ENCODE data around the gene SLCO2A1. TPM values are rescaled to one million over a fixed set of nuclear protein-coding genes. Genes with fewer than 3 reads are reported as not detected.

SLCO2A1 gene
- total and polyA plus RNA-seq, 2 donors = 1.5 to 3.9 TPM

- no peaks in the 10 kb centered on the region for H3K27me3 ChIP-seq (ENCODE audit: control insufficient read depth in 2 of 2, insufficient read depth in 1 of 2, low read length in 1 of 2)
- H3K4me3 ChIP-seq (ENCODE audit: low read length in 2 of 2) = no peak overlapping the region
- no peaks in the 10 kb centered on the region for H3K36me3 ChIP-seq (ENCODE audit: control insufficient read depth in 2 of 2, insufficient read depth in 2 of 2, low read length in 1 of 2)
- DNase-seq (ENCODE audit: low read depth in 6 of 9, low spot score in 9 of 9) = no peak
- H3K9me3 ChIP-seq (ENCODE audit: control insufficient read depth in 2 of 2, insufficient read depth in 1 of 2, low read length in 1 of 2) = peaks cover 0 to 3% of the 10 kb centered on the region in 2 donors
- WGBS = 96% methylated on average over 5 of the region's 5 CpGs
- H3K27ac ChIP-seq (ENCODE audit: low read depth in 1 of 2, low read length in 1 of 2) = no peak overlapping the region
- no peaks in the 10 kb centered on the region for H3K4me1 ChIP-seq (ENCODE audit: control insufficient read depth in 2 of 2, insufficient read depth in 2 of 2, low read length in 2 of 2)
Observed at GRCh38 chr3:134001251-134001650, 28.5 kb downstream of the SLCO2A1 start.

- Histone ChIP-seq H3K27me3 (ENCODE audit: control insufficient read depth in 2 of 2, insufficient read depth in 1 of 2, low read length in 1 of 2) (no peaks in the 10 kb centered on the region), H3K4me1 (ENCODE audit: control insufficient read depth in 2 of 2, insufficient read depth in 2 of 2, low read length in 2 of 2) (peaks cover 0 to 10% of the 10 kb centered on the region in 2 donors), H3K4me3 (ENCODE audit: low read length in 2 of 2) (no peak overlapping the region), H3K9me3 (ENCODE audit: control insufficient read depth in 2 of 2, insufficient read depth in 1 of 2, low read length in 1 of 2) (peaks cover 0 to 3% of the 10 kb centered on the region in 2 donors), H3K27ac (ENCODE audit: low read depth in 1 of 2, low read length in 1 of 2) (no peak overlapping the region), H3K36me3 (ENCODE audit: control insufficient read depth in 2 of 2, insufficient read depth in 2 of 2, low read length in 1 of 2) (no peaks in the 10 kb centered on the region)
- no peak for DNase-seq (ENCODE audit: low read depth in 6 of 9, low spot score in 9 of 9)
- WGBS = 97% methylated on average over 13 of the region's 13 CpGs
Observed at GRCh38 chr3:133999891-134000685, 29.6 kb downstream of the SLCO2A1 start.

GRCh38 chr3:133998691-133999241, 31.0 kb downstream of the SLCO2A1 start:
- H3K4me3 ChIP-seq (ENCODE audit: low read length in 2 of 2) = no peak overlapping the region

GRCh38 chr3:133997871-133998635, 31.7 kb downstream of the SLCO2A1 start:
- DNase-seq (ENCODE audit: low read depth in 6 of 9, low spot score in 9 of 9) = no peak
- Histone ChIP-seq H3K4me1 (ENCODE audit: control insufficient read depth in 2 of 2, insufficient read depth in 2 of 2, low read length in 2 of 2) (peaks cover 0 to 11% of the 10 kb centered on the region in 2 donors), H3K27ac (ENCODE audit: low read depth in 1 of 2, low read length in 1 of 2) (no peak overlapping the region), H3K4me3 (ENCODE audit: low read length in 2 of 2) (no peak overlapping the region), H3K9me3 (ENCODE audit: control insufficient read depth in 2 of 2, insufficient read depth in 1 of 2, low read length in 1 of 2) (no peaks in the 10 kb centered on the region), H3K36me3 (ENCODE audit: control insufficient read depth in 2 of 2, insufficient read depth in 2 of 2, low read length in 1 of 2) (no peaks in the 10 kb centered on the region), H3K27me3 (ENCODE audit: control insufficient read depth in 2 of 2, insufficient read depth in 1 of 2, low read length in 1 of 2) (no peaks in the 10 kb centered on the region)
- WGBS = 90% methylated on average over 9 of the region's 9 CpGs

More at GRCh38 chr3:133998691-133999241, 31.0 kb downstream of the SLCO2A1 start:
- no peak for DNase-seq (ENCODE audit: low read depth in 6 of 9, low spot score in 9 of 9)
- H3K4me1 ChIP-seq (ENCODE audit: control insufficient read depth in 2 of 2, insufficient read depth in 2 of 2, low read length in 2 of 2) = peaks cover 0 to 10% of the 10 kb centered on the region in 2 donors
- H3K9me3 ChIP-seq (ENCODE audit: control insufficient read depth in 2 of 2, insufficient read depth in 1 of 2, low read length in 1 of 2) = no peaks in the 10 kb centered on the region
- WGBS = 81% methylated on average over 9 of the region's 9 CpGs
- no peaks in the 10 kb centered on the region for H3K27me3 ChIP-seq (ENCODE audit: control insufficient read depth in 2 of 2, insufficient read depth in 1 of 2, low read length in 1 of 2)
- no peak overlapping the region for H3K27ac ChIP-seq (ENCODE audit: low read depth in 1 of 2, low read length in 1 of 2)
- no peaks in the 10 kb centered on the region for H3K36me3 ChIP-seq (ENCODE audit: control insufficient read depth in 2 of 2, insufficient read depth in 2 of 2, low read length in 1 of 2)

- H3K9me3 ChIP-seq (ENCODE audit: control insufficient read depth in 2 of 2, insufficient read depth in 1 of 2, low read length in 1 of 2) = no peaks in the 10 kb centered on the region
- no peak for DNase-seq (ENCODE audit: low read depth in 6 of 9, low spot score in 9 of 9)
- no peak overlapping the region for H3K4me3 ChIP-seq (ENCODE audit: low read length in 2 of 2)
- 98% methylated on average over 5 of the region's 5 CpGs for WGBS
- H3K36me3 ChIP-seq (ENCODE audit: control insufficient read depth in 2 of 2, insufficient read depth in 2 of 2, low read length in 1 of 2) = no peaks in the 10 kb centered on the region
- H3K27me3 ChIP-seq (ENCODE audit: control insufficient read depth in 2 of 2, insufficient read depth in 1 of 2, low read length in 1 of 2) = no peaks in the 10 kb centered on the region
- peaks cover 0 to 20% of the 10 kb centered on the region in 2 donors for H3K4me1 ChIP-seq (ENCODE audit: control insufficient read depth in 2 of 2, insufficient read depth in 2 of 2, low read length in 2 of 2)
- H3K27ac ChIP-seq (ENCODE audit: low read depth in 1 of 2, low read length in 1 of 2) = no peak overlapping the region
Observed at GRCh38 chr3:133996996-133997395, 32.7 kb downstream of the SLCO2A1 start.

- WGBS = 83% methylated on average over 12 of the region's 12 CpGs
- Histone ChIP-seq H3K27me3 (ENCODE audit: control insufficient read depth in 2 of 2, insufficient read depth in 1 of 2, low read length in 1 of 2) (no peaks in the 10 kb centered on the region), H3K4me3 (ENCODE audit: low read length in 2 of 2) (no peak overlapping the region), H3K9me3 (ENCODE audit: control insufficient read depth in 2 of 2, insufficient read depth in 1 of 2, low read length in 1 of 2) (no peaks in the 10 kb centered on the region), H3K4me1 (ENCODE audit: control insufficient read depth in 2 of 2, insufficient read depth in 2 of 2, low read length in 2 of 2) (peaks cover 0 to 26% of the 10 kb centered on the region in 2 donors), H3K27ac (ENCODE audit: low read depth in 1 of 2, low read length in 1 of 2) (no peak overlapping the region), H3K36me3 (ENCODE audit: control insufficient read depth in 2 of 2, insufficient read depth in 2 of 2, low read length in 1 of 2) (no peaks in the 10 kb centered on the region)
- no peak for DNase-seq (ENCODE audit: low read depth in 6 of 9, low spot score in 9 of 9)
Observed at GRCh38 chr3:133996251-133996661, 33.5 kb downstream of the SLCO2A1 start.

- no peaks in the 10 kb centered on the region for H3K27me3 ChIP-seq (ENCODE audit: control insufficient read depth in 2 of 2, insufficient read depth in 1 of 2, low read length in 1 of 2)
- no peak overlapping the region for H3K4me3 ChIP-seq (ENCODE audit: low read length in 2 of 2)
- no peak overlapping the region for H3K27ac ChIP-seq (ENCODE audit: low read depth in 1 of 2, low read length in 1 of 2)
- peaks cover 0 to 33% of the 10 kb centered on the region in 2 donors for H3K4me1 ChIP-seq (ENCODE audit: control insufficient read depth in 2 of 2, insufficient read depth in 2 of 2, low read length in 2 of 2)
- H3K9me3 ChIP-seq (ENCODE audit: control insufficient read depth in 2 of 2, insufficient read depth in 1 of 2, low read length in 1 of 2) = no peaks in the 10 kb centered on the region
- no peaks in the 10 kb centered on the region for H3K36me3 ChIP-seq (ENCODE audit: control insufficient read depth in 2 of 2, insufficient read depth in 2 of 2, low read length in 1 of 2)
- DNase-seq (ENCODE audit: low read depth in 6 of 9, low spot score in 9 of 9) = no peak
- 98% methylated on average over 2 of the region's 2 CpGs for WGBS
Observed at GRCh38 chr3:133995264-133995663, 34.5 kb downstream of the SLCO2A1 start.

- Histone ChIP-seq H3K4me1 (ENCODE audit: control insufficient read depth in 2 of 2, insufficient read depth in 2 of 2, low read length in 2 of 2) (peaks cover 0 to 33% of the 10 kb centered on the region in 2 donors), H3K27ac (ENCODE audit: low read depth in 1 of 2, low read length in 1 of 2) (no peak overlapping the region), H3K27me3 (ENCODE audit: control insufficient read depth in 2 of 2, insufficient read depth in 1 of 2, low read length in 1 of 2) (no peaks in the 10 kb centered on the region), H3K4me3 (ENCODE audit: low read length in 2 of 2) (no peak overlapping the region), H3K36me3 (ENCODE audit: control insufficient read depth in 2 of 2, insufficient read depth in 2 of 2, low read length in 1 of 2) (no peaks in the 10 kb centered on the region), H3K9me3 (ENCODE audit: control insufficient read depth in 2 of 2, insufficient read depth in 1 of 2, low read length in 1 of 2) (no peaks in the 10 kb centered on the region)
- no peak for DNase-seq (ENCODE audit: low read depth in 6 of 9, low spot score in 9 of 9)
- 93% methylated on average over 8 of the region's 8 CpGs for WGBS
Observed at GRCh38 chr3:133994166-133994890, 35.4 kb downstream of the SLCO2A1 start.
